ENCODE measurements around the gene TMEM271.
"Not testable (repeated sequence)": the region's sequence is repeated elsewhere in the genome, so short reads cannot be mapped to it uniquely, and the experiment has no call there.

Gene TMEM271

DNA sequence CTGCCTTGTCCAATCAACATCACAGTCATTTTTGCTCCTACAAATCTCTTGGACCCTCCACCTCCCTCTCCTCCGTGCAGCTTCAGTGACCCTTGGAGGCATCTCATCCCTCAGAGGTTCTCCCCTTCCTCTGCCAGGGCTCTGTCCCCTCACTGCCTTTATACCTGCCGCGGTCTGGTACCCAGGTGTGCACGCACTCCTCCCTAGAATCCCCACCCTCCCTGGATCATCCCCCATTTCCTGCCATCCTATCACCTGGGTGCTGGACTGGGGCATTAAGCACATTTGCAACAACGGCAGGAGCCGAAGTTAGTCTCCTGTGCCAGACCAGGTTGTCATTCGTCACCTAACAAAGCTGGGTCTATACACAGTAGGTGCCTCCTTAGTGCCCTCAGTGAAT lies 10.1 kb downstream of the TMEM271 start:
- no peak for DNase-seq (ENCODE audit: low read depth in 2 of 2)

DNA sequence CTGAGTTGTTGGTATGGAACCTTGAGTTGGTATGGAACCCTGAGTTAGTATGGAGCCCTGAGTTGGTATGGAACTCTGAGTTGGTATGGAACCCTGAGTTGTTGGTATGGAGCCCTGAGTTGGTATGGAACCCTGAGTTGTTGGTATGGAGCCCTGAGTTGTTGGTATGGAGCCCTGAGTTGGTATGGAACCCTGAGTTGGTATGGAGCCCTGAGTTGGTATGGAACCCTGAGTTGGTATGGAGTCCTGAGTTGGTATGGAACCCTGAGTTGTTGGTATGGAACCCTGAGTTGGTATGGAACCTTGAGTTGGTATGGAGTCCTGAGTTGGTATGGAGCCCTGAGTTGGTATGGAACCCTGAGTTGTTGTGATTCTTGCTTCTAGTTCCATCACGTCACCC lies 10.5 kb downstream of the TMEM271 start:
- DNase-seq (ENCODE audit: low read depth in 2 of 2): not testable (repeated sequence)

DNA sequence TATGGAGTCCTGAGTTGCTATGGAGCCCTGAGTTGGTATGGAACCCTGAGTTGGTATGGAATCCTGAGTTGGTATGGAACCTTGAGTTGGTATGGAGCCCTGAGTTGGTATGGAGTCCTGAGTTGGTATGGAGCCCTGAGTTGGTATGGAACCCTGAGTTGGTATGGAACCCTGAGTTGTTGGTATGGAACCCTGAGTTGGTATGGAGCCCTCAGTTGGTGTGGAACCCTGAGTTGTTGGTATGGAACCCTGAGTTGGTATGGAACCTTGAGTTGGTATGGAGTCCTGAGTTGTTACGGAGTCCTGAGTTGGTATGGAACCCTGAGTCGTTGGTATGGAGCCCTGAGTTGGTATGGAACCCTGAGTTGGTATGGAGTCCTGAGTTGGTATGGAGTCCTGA lies 13.6 kb downstream of the TMEM271 start:
- not testable (repeated sequence) for DNase-seq (ENCODE audit: low read depth in 2 of 2)

DNA sequence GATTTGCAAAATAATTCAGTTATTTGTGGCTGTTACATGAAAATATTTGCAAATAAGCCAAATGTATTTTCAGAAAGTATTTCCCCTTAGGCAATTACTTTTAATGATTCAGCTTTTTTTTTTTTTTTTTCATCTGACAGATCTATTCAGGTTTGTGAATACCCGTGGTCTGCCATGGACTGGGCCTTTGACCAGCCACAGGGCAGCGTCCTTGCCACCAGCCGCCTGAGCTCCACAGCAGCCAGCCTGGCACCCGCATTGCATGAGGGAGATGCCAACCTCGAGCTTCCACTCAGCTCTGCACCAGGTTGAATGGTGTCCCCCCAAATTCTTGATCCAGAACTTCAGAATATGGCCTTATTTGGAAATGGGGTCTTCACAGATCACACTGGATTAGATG lies 14.7 kb downstream of the TMEM271 start:
- no peak for DNase-seq (ENCODE audit: low read depth in 2 of 2)

DNA sequence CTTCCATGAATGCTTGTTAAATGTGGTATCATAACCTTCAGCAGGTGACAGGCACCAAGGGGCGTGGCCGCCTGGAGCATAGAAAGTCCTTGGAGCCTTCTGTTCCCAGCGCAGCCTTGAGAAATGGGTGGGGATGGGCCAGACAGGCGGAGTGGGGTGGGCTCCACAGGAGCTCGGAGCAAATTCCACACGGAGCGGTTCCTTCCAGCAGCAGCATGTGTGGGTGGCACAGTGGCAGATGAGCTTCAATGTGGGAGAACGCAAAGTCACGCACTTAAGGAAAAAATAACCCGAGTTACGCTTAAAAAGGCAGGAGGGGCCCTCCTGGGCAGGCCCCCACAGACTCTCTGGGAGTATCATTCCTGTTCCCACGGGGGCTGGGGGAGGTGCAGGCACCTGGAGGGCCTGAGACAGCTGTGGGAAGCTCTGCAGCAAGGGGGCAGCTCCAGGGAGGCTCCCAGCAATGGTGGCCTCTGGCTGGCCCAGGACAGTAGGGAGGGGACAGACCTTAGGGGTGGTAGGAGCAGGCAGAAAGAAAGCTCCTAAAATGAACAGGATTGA lies 15.3 kb downstream of the TMEM271 start:
- no peak for DNase-seq (ENCODE audit: low read depth in 2 of 2)

DNA sequence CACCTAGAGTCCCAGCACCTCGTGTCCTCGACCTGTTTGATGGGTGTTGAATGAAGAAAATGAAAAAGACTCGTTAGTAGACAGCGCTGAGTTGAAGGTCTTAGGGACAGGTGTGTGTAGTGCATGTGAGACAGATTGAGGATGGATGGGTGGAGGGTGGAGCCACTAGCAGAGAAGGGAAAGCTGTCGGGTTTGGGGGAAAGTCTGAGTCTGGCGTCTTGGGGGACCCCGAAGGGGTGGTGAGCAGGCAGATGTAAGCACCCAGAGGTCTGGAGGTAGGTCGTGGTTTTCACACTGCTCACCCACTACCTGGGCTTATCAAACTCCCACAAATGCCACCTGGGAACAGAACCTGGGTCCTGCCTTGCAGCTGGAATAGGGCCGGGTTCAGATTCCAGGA lies 16.0 kb downstream of the TMEM271 start:
- no peak for DNase-seq (ENCODE audit: low read depth in 2 of 2)

DNA sequence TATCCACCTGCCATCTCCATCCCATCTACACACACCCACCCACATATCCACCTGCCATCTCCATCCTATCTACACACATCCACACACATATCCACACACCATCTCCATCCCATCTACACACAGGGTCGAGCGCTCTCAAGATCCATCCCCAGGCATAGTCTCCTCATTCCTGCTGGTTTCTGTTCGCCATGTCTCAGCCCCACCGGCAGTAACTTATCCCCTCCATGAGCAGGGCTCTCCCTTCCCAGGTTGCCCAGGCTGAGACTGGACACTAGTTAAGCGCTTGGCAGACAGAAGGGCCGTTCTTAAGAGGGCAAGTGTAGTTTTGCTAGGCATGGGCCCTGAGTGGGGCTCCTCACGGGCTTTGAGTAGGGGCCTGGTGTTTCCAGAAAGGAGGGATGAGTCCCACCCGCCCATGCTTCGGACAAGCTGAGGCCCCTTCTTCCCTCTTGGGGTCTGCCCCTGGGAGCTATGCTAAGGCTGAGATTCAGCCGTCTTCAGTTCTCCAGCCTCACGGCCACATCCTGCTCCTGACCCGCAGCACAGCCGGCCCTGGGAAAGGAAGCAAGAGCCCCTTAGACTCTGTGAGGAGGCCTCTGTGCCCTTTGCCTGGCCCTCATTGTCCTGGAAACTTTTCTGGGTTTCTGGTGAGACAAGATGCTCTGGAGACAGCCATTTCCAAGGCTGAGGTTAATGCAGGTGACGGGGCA lies 20.4 kb downstream of the TMEM271 start:
- DNase-seq (ENCODE audit: low read depth in 2 of 2): no peak

DNA sequence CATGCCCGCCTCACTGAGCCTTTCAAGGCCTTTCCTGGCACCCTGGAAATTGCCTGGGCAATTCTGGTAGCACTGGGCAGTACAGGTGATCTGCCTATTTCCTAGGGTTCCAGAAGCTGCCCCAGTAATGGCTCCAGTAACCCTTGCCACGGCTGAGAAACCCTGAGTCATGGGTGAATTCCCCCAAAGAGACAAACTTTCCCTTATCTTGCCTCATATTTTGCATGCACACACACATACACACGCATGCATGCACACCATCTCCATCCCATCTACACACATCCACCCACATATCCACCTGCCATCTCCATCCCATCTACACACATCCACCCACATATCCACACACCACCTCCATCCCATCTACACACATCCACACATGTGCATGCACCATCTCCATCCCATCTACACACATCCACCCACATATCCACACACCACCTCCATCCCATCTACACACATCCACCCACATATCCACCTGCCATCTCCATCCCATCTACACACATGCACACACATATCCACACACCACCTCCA lies 21.2 kb downstream of the TMEM271 start:
- DNase-seq (ENCODE audit: low read depth in 2 of 2): not testable (repeated sequence)

DNA sequence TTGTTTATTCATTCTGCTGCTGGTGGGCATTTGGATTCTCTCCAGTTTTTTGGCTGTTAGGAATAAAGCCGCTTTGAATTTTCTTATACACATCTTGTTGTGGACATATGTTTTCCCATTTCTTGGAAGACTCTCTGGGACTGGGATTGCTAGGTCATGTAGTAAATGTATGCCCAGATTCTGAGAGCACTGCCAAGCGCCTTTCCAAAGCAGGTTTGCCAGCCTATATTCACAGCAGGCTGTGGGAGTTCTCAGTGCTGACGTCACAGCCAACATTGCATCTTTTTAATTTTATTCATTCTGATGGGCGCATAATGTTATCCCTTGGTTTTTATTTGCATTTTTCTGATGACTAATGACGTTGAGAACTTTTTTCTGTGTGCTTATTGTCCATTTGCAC lies 24.1 kb downstream of the TMEM271 start:
- DNase-seq (ENCODE audit: low read depth in 2 of 2): no peak

DNA sequence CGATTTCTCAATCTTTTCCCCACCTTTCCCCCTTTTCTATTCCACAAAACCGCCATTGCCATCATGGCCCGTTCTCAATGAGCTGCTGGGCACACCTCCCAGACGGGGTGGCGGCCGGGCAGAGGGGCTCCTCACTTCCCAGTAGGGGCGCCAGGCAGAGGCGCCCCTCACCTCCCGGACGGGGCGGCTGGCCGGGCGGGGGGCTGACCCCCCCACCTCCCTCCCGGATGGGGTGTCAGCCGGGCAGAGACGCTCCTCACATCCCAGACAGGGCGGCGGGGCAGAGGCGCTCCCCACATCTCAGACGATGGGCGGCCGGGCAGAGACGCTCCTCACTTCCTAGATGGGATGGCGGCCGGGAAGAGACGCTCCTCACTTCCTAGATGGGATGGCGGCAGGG lies 25.8 kb downstream of the TMEM271 start:
- DNase-seq (ENCODE audit: low read depth in 2 of 2): not testable (repeated sequence)

DNA sequence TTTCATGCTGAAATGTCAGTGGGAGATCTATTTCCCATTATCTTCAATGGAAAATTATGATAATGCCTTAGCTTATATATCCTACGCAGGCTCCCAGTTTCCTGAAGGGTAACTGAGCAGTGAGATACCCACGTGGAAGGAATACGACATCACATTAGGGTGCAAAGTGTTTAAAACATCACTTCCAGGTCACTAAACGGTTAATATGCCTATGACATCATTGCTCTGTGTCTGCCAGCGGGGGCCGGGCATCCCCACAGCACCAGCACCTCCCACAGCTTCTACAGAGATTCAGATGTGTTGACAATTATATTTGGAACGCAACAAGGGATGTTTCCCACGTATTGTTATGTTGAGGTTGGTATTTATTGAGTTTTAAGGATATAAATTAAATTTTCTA lies 27.1 kb downstream of the TMEM271 start:
- no peak for DNase-seq (ENCODE audit: low read depth in 2 of 2)

DNA sequence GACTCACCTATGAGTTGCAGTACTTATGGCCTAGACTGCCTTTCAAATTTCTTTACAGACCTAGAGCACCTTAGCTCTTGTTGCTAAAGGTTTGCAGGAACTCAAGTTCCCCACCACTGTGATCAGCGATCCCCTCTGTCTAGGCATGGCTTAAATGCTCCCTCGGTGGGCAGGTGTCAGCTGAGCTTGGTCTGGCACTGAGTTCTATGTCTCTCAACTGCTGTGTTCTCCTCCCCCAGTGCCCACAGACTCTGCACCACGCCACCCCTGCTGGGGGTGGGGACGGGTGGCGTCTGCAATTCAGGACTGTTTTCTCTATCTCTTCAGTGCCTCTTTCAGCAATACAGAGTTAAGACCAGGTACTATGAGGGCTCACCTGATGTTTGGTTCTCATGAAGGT lies 30.5 kb downstream of the TMEM271 start:
- no peak for DNase-seq (ENCODE audit: low read depth in 2 of 2)

DNA sequence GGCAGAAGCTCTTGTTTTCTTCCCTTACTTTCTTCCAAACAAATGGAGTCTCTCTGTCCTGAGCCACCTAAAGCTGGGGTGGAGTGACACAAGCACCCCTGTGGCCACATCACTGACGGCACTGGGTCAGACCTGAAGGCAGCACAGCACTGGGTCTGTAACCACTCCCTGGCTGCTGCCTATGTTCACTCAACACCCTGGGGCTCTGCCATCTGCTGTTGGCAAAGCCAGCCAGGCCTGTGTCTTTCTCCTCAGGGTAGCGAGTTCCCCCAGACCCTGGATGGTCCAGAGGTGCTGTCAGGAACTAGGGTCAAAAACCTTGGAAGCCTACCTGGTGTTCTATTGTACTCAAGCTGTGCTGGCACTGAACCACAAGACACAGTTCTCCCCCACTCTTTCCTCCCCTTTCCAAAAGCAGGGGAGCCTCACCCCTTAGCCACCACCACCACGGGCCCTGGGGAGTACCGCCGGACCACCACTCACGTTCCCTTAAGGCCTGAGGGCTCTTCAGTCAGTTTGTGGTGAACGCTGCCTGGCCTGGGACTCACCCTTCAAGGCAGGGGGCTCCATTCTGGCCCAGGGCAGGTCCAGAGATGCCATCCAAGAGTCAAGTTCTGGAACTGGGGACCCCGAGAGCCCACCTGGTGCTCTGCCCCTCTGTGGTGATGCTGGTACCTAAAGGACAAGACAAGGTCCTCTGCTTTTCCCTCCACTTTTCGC lies 31.5 kb downstream of the TMEM271 start:
- no peak for DNase-seq (ENCODE audit: low read depth in 2 of 2)

DNA sequence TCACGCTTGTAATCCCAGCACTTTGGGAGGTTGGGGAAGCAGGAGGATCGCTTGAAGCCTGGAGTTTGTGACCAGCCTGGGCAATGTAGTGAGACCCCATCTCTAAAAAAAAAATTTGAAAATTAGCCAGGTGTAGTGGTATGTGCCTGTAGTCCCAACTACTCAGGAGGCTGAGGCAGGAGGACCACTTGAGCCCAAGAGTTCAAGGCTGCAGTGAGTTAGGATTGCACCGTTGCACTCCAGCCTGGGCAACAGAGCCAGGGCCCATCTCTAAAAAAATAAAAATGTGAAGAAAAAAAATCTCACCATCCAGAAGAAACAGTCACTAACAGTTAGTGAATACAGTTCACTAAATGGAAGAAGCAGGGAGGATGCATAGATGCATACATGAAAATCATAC lies 34.8 kb downstream of the TMEM271 start:
- DNase-seq (ENCODE audit: low read depth in 2 of 2): no peak

DNA sequence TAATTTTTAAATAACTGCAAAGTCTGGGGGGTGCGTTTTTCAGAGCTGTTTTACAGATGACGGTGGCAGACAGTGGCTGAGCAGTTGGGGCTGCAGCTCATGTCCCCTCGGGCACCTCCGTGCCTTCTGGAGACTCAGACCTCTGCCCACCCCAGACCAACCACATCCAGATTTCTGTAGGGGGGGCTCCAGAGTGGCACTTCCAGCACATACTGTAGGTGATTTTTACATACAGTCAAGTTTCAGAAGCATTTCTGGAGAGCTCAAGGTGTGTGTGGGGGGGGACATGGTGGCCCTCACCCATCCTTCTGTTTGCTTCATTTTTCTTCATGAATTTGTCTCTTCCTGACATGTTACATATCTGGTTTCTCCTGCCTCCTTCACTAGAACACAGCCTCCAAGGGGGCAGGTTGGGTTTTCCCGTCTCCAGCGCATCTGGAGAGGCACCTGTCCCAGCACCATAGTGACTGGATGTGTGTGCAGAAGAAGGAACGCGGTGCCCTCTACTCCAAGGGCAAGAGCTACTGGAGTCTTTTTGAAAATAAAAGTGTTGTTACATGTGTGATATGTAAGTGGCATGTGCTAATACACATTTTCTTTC lies 37.5 kb downstream of the TMEM271 start:
- no peak for DNase-seq (ENCODE audit: low read depth in 2 of 2)

DNA sequence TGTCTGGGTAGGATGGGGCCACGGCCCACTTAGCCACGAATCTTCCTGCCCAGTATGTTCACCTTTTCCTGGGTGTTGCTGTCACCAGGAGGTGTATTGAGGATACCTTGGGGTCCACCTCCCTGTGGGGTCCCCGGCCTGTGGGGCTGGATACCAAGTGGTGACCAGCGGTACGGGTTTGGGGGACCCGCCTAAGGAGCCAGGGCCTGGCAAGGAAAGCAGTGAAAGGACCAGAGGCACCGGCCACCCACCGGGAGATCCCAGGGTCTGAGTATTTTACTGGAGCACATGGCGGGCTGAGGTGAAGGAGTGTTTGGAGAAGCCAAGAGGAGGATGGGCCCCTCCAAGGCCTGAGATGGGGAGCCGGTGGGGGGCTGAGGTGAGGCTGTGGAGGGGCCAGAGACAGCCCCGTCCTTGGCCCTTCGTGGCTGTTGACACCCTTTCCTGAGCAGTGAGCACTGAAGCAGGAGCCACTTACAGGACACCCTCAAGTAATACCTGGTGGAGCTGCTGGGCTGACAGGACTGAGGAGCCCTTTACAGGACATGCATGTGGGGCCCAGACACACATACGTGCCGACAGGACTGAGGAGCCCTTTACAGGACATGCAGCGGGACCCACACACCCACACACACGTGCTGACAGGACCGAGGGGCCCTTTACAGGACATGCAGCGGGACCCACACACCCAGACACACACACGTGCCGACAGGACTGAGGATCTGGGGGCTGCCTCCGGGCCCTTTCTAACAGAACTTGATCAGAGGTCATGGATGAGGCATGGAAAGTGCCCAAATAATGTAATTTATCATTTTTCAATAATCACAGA lies 38.4 kb downstream of the TMEM271 start:
- no peak for DNase-seq (ENCODE audit: low read depth in 2 of 2)

DNA sequence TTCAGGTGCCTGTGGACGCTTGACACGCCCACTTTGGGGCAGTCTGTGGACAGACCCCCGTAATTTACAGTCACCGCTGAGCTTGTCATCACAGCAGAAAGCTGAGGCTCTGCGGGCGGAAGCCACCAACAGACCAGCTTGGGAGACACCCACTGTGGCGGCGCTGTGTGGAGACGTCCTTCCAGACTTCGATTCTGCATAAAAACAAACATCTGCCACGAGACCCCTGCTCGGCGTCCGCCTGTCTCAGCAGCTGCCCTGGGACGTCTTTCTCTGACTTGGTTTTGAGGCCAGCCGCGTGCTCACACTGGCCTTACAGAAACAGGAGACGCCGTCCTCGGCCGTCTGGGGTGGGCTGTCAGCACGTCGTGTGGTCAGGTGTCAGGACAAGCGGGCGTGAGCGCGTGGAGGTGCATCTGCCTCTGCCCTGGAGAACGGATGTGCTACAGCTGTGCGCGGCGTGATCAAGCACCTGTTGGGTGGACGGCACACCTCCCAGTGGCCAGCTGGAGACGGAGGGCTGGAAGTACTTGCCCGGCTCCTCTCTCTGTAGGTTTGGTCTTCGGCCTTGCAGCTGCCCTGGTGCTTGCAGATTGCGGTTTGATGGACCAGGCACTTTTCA lies 39.6 kb downstream of the TMEM271 start:
- no peak for DNase-seq (ENCODE audit: low read depth in 2 of 2)

DNA sequence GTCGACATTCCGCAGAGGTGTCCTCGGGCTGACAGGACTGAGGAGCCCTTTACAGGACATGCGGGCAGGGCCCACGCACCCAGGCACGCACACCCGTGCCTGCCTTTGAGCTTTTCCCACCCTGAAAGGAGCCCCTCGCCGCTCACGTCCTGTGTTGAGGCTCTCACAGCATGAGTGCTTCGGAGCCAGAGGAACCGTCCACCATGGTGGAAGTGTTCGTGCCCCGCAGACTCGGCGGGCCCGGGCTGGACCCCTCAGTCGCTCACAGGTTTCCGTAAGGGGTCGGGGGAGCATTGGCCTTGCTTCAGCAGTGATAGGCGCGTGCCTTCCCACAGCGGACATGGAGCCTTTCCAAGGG lies 40.2 kb downstream of the TMEM271 start:
- no peak for DNase-seq (ENCODE audit: low read depth in 2 of 2)

DNA sequence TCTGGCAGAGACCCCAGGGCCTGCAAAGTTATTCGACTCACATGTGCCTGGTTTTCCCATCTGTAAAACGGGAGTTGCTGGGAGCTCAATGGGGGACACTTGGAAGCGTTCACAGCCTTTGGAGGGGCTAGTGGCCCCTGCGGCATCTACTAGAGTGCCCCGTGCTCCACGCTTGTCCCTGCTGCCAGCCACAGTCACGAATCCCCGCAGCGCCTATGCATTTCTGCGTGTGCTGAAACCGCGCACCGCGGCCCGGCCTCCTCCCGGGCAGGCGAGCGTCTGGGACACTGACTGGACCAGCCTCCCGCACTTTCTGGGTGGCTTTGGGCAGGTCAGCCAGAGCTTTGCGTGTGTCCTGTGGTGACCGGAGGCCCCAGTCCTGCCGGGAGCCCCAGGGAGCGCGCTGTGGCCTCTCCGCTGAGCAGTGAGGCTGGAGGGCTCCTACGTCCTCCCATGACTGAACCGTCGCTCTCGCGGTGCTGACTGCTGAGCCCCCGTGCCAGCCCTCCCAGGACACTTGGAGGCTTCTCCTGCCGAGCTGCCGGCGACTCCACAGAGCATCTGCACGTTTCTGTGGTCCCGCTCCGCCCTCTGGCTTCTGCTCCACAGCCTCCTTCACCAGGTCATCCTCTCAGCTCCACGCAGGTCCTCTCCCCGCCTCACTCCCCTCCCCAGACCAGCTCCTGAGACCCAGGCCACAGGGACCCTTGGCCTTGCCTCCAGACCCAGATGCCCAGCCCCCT lies 40.7 kb downstream of the TMEM271 start:
- DNase-seq (ENCODE audit: low read depth in 2 of 2): no peak

DNA sequence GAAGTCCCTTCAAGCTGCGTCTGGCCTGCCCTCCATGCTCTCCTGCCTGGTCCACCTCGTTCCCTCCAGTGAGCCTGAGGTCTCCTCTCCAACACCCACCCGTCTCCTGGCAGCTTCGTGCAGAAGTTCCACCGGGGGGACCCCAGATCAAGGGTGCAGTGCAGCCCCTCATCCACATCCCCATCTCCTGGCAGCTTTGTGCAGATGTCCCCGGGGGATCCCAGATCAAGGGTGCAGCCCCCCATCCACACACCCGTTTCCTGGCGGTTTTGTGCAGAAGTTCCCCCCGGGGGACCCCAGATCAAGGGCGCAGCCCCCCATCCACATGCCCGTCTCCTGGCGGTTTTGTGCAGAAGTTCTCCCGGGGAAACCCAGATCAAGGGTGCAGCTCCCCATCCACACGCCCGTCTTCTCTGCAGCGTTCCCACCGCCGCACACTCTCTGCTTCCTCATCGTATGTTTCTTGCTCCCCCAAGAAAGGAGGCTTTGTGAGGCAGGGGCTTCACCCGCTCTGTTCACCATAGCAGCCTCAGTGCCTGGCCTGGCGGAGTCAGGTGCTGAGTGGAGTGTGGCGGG lies 41.4 kb downstream of the TMEM271 start:
- DNase-seq (ENCODE audit: low read depth in 2 of 2): no peak
